Body of pancreas (tissue), 4 donors: ENCODE measurements around the gene GCM1. TPM values are rescaled to one million over a fixed set of nuclear protein-coding genes. Genes with fewer than 3 reads are reported as not detected.
"Not testable (repeated sequence)": the region's sequence is repeated elsewhere in the genome, so short reads cannot be mapped to it uniquely, and the experiment has no call there.

Experiments used
- ATAC-seq: fragments of 150-250 bp; one replicate; pipeline ENCODE4 v1.9.1; 2016
- DNase-seq, 4 donors: peaks; one replicate each; pipeline ENCODE4 v3.0.0-alpha.2; 2019
- H3K27ac ChIP-seq, 4 donors: fragments of 200-600 bp; sonication (generic); 1 replicate in 3 of 4; 2 replicates in 1 of 4; pipeline versions ENCODE4 v1.5.1 to v1.6.1; 2016 to 2019; ENCODE audit warnings: mild to moderate bottlenecking in 1 of 4, mixed read lengths in 1 of 4, moderate library complexity in 1 of 4
- H3K27me3 ChIP-seq, 2 donors: fragments of 200-600 bp; sonication (generic); one replicate each; pipeline ENCODE4 v1.6.0; 2016; ENCODE audit warnings: mild to moderate bottlenecking in 1 of 2
- H3K36me3 ChIP-seq, 2 donors: fragments of 200-600 bp; sonication (generic); replicated peaks in 1 of 2; 2 replicates each; pipeline ENCODE4 v1.5.1; 2016; ENCODE audit warnings: low read depth in 2 of 2; ENCODE audit not compliant: insufficient read depth in 1 of 2
- H3K4me1 ChIP-seq: fragments of 200-600 bp; sonication (generic); one replicate; pipeline ENCODE4 v1.6.0; 2016
- H3K4me3 ChIP-seq, 2 donors: fragments of 200-600 bp; sonication (generic); 1 replicate in 1 of 2; 2 replicates in 1 of 2; pipeline ENCODE4 v1.5.1; 2016 to 2019
- H3K9me3 ChIP-seq, 3 donors: fragments of 200-600 bp; sonication (generic); 1 replicate in 2 of 3; 2 replicates in 1 of 3; pipeline ENCODE4 v1.5.1; 2016
- CTCF ChIP-seq, 7 experiments: fragments of 450-650 bp in 4 of 7; fragments of 200-600 bp in 3 of 7; sonication (generic) in 3 of 7; IDR thresholded peaks; one replicate each; pipeline ENCODE4 v1.5.1; 2016 to 2019; ENCODE audit warnings: antibody characterized with exemption in 7 of 7
- POLR2A ChIP-seq, 3 donors: fragments of 450-650 bp; IDR thresholded peaks; one replicate each; pipeline ENCODE4 v1.6.1; 2016; ENCODE audit warnings: antibody characterized with exemption in 3 of 3, mild to moderate bottlenecking in 2 of 3
- WGBS, 2 donors: methylation state at CpG; one replicate each; pipeline ENCODE4 v1.1.5; 2017; 5-methylcytosine and 5-hydroxymethylcytosine counted together
- intact Hi-C: fragments of 100-400 bp; cut with DNase I; formaldehyde crosslinking; loops from one replicate; pipeline ENCODE4 v1.15.1; 2023
- total RNA-seq, 2 donors: library from RNA; depleted of rRNA; stranded (reverse); fragments of >200 nt; gene quantifications; one replicate each; pipeline ENCODE4 v1.1.0, GENCODE V29; 2016

GCM1 gene
- total RNA-seq, 2 donors from 2014 or later: 0.26 TPM; not detected in 1

GRCh38 chr6:53161481-53162009, 12.9 kb upstream of the GCM1 start:
- ATAC-seq: no peak
- WGBS, 2 donors: 71 to 77% methylated on average over 3 of the region's 3 CpGs
- no peak for DNase-seq
- H3K4me1 ChIP-seq: no peaks in the 10 kb centered on the region
- H3K27me3 ChIP-seq: no peaks in the 10 kb centered on the region
- H3K27ac ChIP-seq: no peak overlapping the region
- H3K36me3 ChIP-seq: no peaks in the 10 kb centered on the region
- no peaks in the 10 kb centered on the region for H3K9me3 ChIP-seq
- no peak for TF ChIP-seq CTCF (IDR thresholded peaks at IDR 0.05)
- TF ChIP-seq POLR2A (IDR thresholded peaks at IDR 0.05): no peak
- H3K4me3 ChIP-seq: no peak overlapping the region
- intact Hi-C loops: no loop called here

- H3K4me1 ChIP-seq: no peaks in the 10 kb centered on the region
- no peak for TF ChIP-seq CTCF (IDR thresholded peaks at IDR 0.05)
- intact Hi-C loops: no loop called here
- H3K27ac ChIP-seq: no peak overlapping the region
- no peaks in the 10 kb centered on the region for H3K9me3 ChIP-seq
- ATAC-seq (no peak), DNase-seq (no peak)
- no peaks in the 10 kb centered on the region for H3K36me3 ChIP-seq
- no peak overlapping the region for H3K4me3 ChIP-seq
- WGBS, 2 donors: 29 to 35% methylated on average over 2 of the region's 2 CpGs
- no peaks in the 10 kb centered on the region for H3K27me3 ChIP-seq
These were observed 10.9 kb upstream of the GCM1 start for GRCh38 chr6:53159558-53159957.

GRCh38 chr6:53158076-53158475, 9.4 kb upstream of the GCM1 start:
- H3K27me3 ChIP-seq, H3K27ac ChIP-seq, H3K36me3 ChIP-seq, H3K4me3 ChIP-seq, intact Hi-C loops, H3K9me3 ChIP-seq, ATAC-seq, DNase-seq, H3K4me1 ChIP-seq: not testable (repeated sequence)
- WGBS, 2 donors: 85 to 95% methylated on average over 6 of the region's 6 CpGs

GRCh38 chr6:53155279-53155678, 6.6 kb upstream of the GCM1 start:
- 87 to 89% methylated on average over 4 of the region's 4 CpGs for WGBS, 2 donors
- H3K4me1 ChIP-seq, H3K9me3 ChIP-seq, H3K36me3 ChIP-seq, DNase-seq, intact Hi-C loops, H3K27me3 ChIP-seq, H3K4me3 ChIP-seq, ATAC-seq, H3K27ac ChIP-seq: not testable (repeated sequence)

- no peak for ATAC-seq
- intact Hi-C loops: no loop called here
- Histone ChIP-seq H3K27me3 (no peaks in the 10 kb centered on the region), H3K36me3 (no peaks in the 10 kb centered on the region), H3K27ac (no peak overlapping the region), H3K4me1 (no peaks in the 10 kb centered on the region), H3K9me3 (no peaks in the 10 kb centered on the region), H3K4me3 (no peak overlapping the region)
- TF ChIP-seq POLR2A (IDR thresholded peaks at IDR 0.05) (no peak), CTCF (IDR thresholded peaks at IDR 0.05) (no peak)
- WGBS, 2 donors: 81 to 86% methylated on average over 2 of the region's 2 CpGs
- DNase-seq: no peak
These were observed 6.2 kb upstream of the GCM1 start for GRCh38 chr6:53154794-53155193.

GRCh38 chr6:53154071-53154470, 5.4 kb upstream of the GCM1 start:
- H3K4me1 ChIP-seq: no peaks in the 10 kb centered on the region
- intact Hi-C loops: no loop called here
- no peak overlapping the region for H3K4me3 ChIP-seq
- H3K9me3 ChIP-seq: no peaks in the 10 kb centered on the region
- TF ChIP-seq POLR2A (IDR thresholded peaks at IDR 0.05) (no peak), CTCF (IDR thresholded peaks at IDR 0.05) (no peak)
- 57 to 72% methylated on average over 4 of the region's 4 CpGs for whole genome bisulfite sequencing, 2 donors
- DNase-seq (no peak), ATAC-seq (no peak)
- no peak overlapping the region for H3K27ac ChIP-seq
- H3K27me3 ChIP-seq: no peaks in the 10 kb centered on the region
- no peaks in the 10 kb centered on the region for H3K36me3 ChIP-seq
